K562 (cell line): ENCODE measurements around the gene TGFBR1. TPM values are rescaled to one million over a fixed set of nuclear protein-coding genes. Genes with fewer than 3 reads are reported as not detected.

Experiments
- ATAC-seq: fragments of 200-7000 bp; cut with Tn5 transposase; 3 replicates; pipeline ENCODE4 v1.9.1; 2020; ENCODE audit warnings: moderate library complexity
- BruUV-seq: library from RNA; stranded (reverse); fragments of 400-500 nt; replicated peaks from 2 replicates; lab custom pipeline; 2021; lab: Mats Ljungman, UMichigan
- CTCF ChIA-PET: fragments of 300-600 bp; formaldehyde crosslinking; extraction: SDS; loops from one replicate; lab custom pipeline; 2021; ENCODE audit warnings: low intra/inter-chr PET ratio; lab: Yijun Ruan, JAX
- POLR2A ChIA-PET: fragments of 300-600, 350-650 bp; sonication (Branson Sonifier 250); formaldehyde crosslinking; extraction: SDS; loops from one replicate; lab custom pipeline; 2021; ENCODE audit warnings: antibody characterized with exemption, inconsistent platforms; lab: Yijun Ruan, JAX
- DNase-seq, 4 experiments: peaks; one replicate each; pipeline versions ENCODE4 v3.0.0 to v3.0.0-alpha.2; 2011 to 2018; ENCODE audit warnings: low spot score in 3 of 4, mixed read lengths in 3 of 4; ENCODE audit errors: extremely low read depth in 1 of 4
- FAIRE-seq: peaks from 2 replicates; lab custom pipeline; 2011; peaks lifted over from hg19 to GRCh38; lab: Jason Lieb, UNC
- H2AFZ ChIP-seq: 2 replicates; pipeline ENCODE4 v1.6.0; 2011; ENCODE audit warnings: low read depth, low read length, control low read depth, inconsistent platforms
- H3K27ac ChIP-seq: fragments of 200-600 bp; 3 replicates; pipeline ENCODE4 v1.8.0; 2011; ENCODE audit warnings: low read depth, mild to moderate bottlenecking, control low read depth, inconsistent platforms, low read length, moderate library complexity, mixed read lengths; ENCODE audit errors: extremely low read depth
- H3K27me3 ChIP-seq, 2 experiments: fragments of 300-600 bp in 1 of 2; 2 replicates in 1 of 2; 3 replicates in 1 of 2; pipeline versions ENCODE4 v1.6.0 to v1.8.0; 2011; ENCODE audit warnings: inconsistent platforms in 2 of 2, low read length in 2 of 2, mild to moderate bottlenecking in 1 of 2, mixed read lengths in 1 of 2, moderate library complexity in 1 of 2; ENCODE audit not compliant: control insufficient read depth in 2 of 2, insufficient read depth in 2 of 2
- H3K36me3 ChIP-seq: fragments of 300-600 bp; 3 replicates; pipeline ENCODE4 v1.8.0; 2011; ENCODE audit warnings: mild to moderate bottlenecking, low read length, inconsistent platforms; ENCODE audit not compliant: control insufficient read depth, insufficient read depth
- H3K4me1 ChIP-seq, 2 experiments: fragments of 200-600 bp in 1 of 2; replicated peaks in 1 of 2; 2 replicates in 1 of 2; 3 replicates in 1 of 2; pipeline versions ENCODE4 v1.5.1 to v1.8.0; 2011; ENCODE audit warnings: inconsistent platforms in 2 of 2, low read length in 2 of 2, mild to moderate bottlenecking in 1 of 2, mixed read lengths in 1 of 2, moderate library complexity in 1 of 2; ENCODE audit not compliant: control insufficient read depth in 2 of 2, insufficient read depth in 2 of 2
- H3K4me2 ChIP-seq: 2 replicates; pipeline ENCODE4 v1.6.1; 2011; ENCODE audit warnings: low read length, control low read depth, inconsistent platforms, mixed read lengths; ENCODE audit not compliant: insufficient read depth
- H3K4me3 ChIP-seq: fragments of 200-600 bp; sonication (generic), shearing (Covaris generic); 2 replicates; pipeline ENCODE4 v1.5.1; 2016; ENCODE audit warnings: control low read depth, inconsistent platforms
- H3K79me2 ChIP-seq: fragments of 200-600 bp; 3 replicates; pipeline ENCODE4 v1.8.0; 2011; ENCODE audit warnings: low read length, inconsistent platforms; ENCODE audit not compliant: control insufficient read depth, insufficient read depth
- H3K9ac ChIP-seq, 2 experiments: 2 replicates each; pipeline versions ENCODE4 v1.6.0 to v1.6.1; 2011; ENCODE audit warnings: low read depth in 2 of 2, low read length in 2 of 2, control low read depth in 1 of 2, inconsistent platforms in 1 of 2, mild to moderate bottlenecking in 1 of 2, mixed read lengths in 1 of 2; ENCODE audit not compliant: insufficient read depth in 1 of 2
- H3K9me1 ChIP-seq: one replicate; pipeline ENCODE4 v1.6.0; 2011; ENCODE audit warnings: inconsistent platforms, mild to moderate bottlenecking, low read length, moderate library complexity; ENCODE audit not compliant: control insufficient read depth, insufficient read depth
- H3K9me3 ChIP-seq: replicated peaks from 2 replicates; pipeline ENCODE4 v1.5.1; 2011; ENCODE audit warnings: low read depth, low read length, inconsistent platforms; ENCODE audit not compliant: control insufficient read depth, insufficient read depth
- H4K20me1 ChIP-seq: replicated peaks from 2 replicates; pipeline ENCODE4 v1.6.1; 2011; ENCODE audit warnings: low read length, inconsistent platforms, mixed read lengths; ENCODE audit not compliant: control insufficient read depth, insufficient read depth
- ATF2 ChIP-seq: sonication (generic); formaldehyde crosslinking; IDR thresholded peaks from 2 replicates; pipeline ENCODE4 v1.8.1; 2022; ENCODE audit warnings: missing genetic modification reagents
- BRD9 ChIP-seq: fragments of 450-650 bp; IDR thresholded peaks from 2 replicates; pipeline ENCODE4 v1.6.1; 2018; ENCODE audit warnings: low read depth; ENCODE audit not compliant: partially characterized antibody
- BRF1 ChIP-seq: IDR thresholded peaks from 3 replicates; pipeline ENCODE4 v1.6.1; 2011; ENCODE audit warnings: borderline replicate concordance, mild to moderate bottlenecking; ENCODE audit not compliant: insufficient read length; ENCODE audit errors: extremely low read depth
- C11orf30 ChIP-seq: fragments of 450-650 bp; IDR thresholded peaks from 2 replicates; pipeline ENCODE4 v1.6.1; 2016; ENCODE audit warnings: low read depth, mild to moderate bottlenecking
- CBX3 ChIP-seq, 2 experiments: IDR thresholded peaks; 1 replicate in 1 of 2; 2 replicates in 1 of 2; pipeline ENCODE4 v1.6.1; 2012; ENCODE audit warnings: inconsistent platforms in 2 of 2, low read length in 2 of 2, borderline replicate concordance in 1 of 2, control low read depth in 1 of 2
- MYC ChIP-seq, 2 experiments: fragments of 250-450 bp in 1 of 2; sonication (Bioruptor Pico) in 1 of 2; IDR thresholded peaks; 2 replicates each; pipeline versions ENCODE4 v1.5.1 to v1.6.1; 2012 to 2021; ENCODE audit warnings: low read depth in 2 of 2, borderline replicate concordance in 1 of 2, improper control_type of control experiment in 1 of 2, low read length in 1 of 2, mild to moderate bottlenecking in 1 of 2, moderate library complexity in 1 of 2
- NFIX ChIP-seq: fragments of 250-450 bp; sonication (Bioruptor Pico); IDR thresholded peaks from 2 replicates; pipeline ENCODE4 v1.4.0; 2020; ENCODE audit warnings: low read depth, mild to moderate bottlenecking, moderate library complexity
- POLR2A ChIP-seq: fragments of 450-650 bp; conservative IDR thresholded peaks from 2 replicates; pipeline ENCODE4 v1.6.1; 2016
- PREB ChIP-seq: sonication (generic); formaldehyde crosslinking; IDR thresholded peaks from 2 replicates; pipeline ENCODE4 v1.8.1; 2023; ENCODE audit warnings: mild to moderate bottlenecking, missing genetic modification reagents
- PRPF4 ChIP-seq: fragments of 200-400 bp; formaldehyde crosslinking; IDR thresholded peaks from one replicate; pipeline ENCODE4 v1.6.1; 2017; ENCODE audit warnings: low read length, low read depth, mild to moderate bottlenecking; ENCODE audit not compliant: insufficient read depth, poor library complexity, severe bottlenecking
- RNF2 ChIP-seq: sonication (generic); IDR thresholded peaks from 2 replicates; pipeline ENCODE4 v1.6.1; 2016
- STAT5A ChIP-seq: IDR thresholded peaks from 2 replicates; pipeline ENCODE4 v1.6.1; 2012; ENCODE audit warnings: low read length, inconsistent platforms, borderline replicate concordance
- ZC3H11A ChIP-seq: IDR thresholded peaks from 2 replicates; pipeline ENCODE4 v1.6.1; 2012; ENCODE audit warnings: low read depth, low read length, improper control_type of control experiment
- ZFP30 ChIP-seq: fragments of 250-450 bp; sonication (Bioruptor Pico); IDR thresholded peaks from 2 replicates; pipeline ENCODE4 v1.8.0; 2022; ENCODE audit warnings: moderate library complexity, mild to moderate bottlenecking, inconsistent platforms, borderline replicate concordance
- ZFP91 ChIP-seq: sonication (generic); formaldehyde crosslinking; IDR thresholded peaks from 2 replicates; pipeline ENCODE4 v1.8.0; 2022; ENCODE audit warnings: mild to moderate bottlenecking, missing genetic modification reagents
- ZNF263 ChIP-seq: sonication (generic); formaldehyde crosslinking; IDR thresholded peaks from 2 replicates; pipeline ENCODE4 v1.8.0; 2022; ENCODE audit warnings: mild to moderate bottlenecking, missing genetic modification reagents, borderline replicate concordance
- WGBS: fragments of 100-300 bp; shearing (Covaris generic); methylation state at CpG from one replicate; pipeline ENCODE4 v1.1.6; 2016; ENCODE audit warnings: low coverage, mixed read lengths; ENCODE audit not compliant: insufficient coverage; ENCODE audit errors: missing lambda C conversion rate; 5-methylcytosine and 5-hydroxymethylcytosine counted together
- in situ Hi-C: fragments of 300-500 bp; cut with MboI; formaldehyde crosslinking; loops from 4 replicates; pipeline ENCODE4 v1.15.0; 2018; ENCODE audit warnings: inconsistent platforms, mixed read lengths
- intact Hi-C: fragments of 100-400 bp; cut with micrococcal nuclease; formaldehyde crosslinking; loops from 2 replicates; pipeline ENCODE4 v1.14.2; 2022
- polyA plus RNA-seq, 8 experiments: library from polyadenylated mRNA; depleted of rRNA in 4 of 8; stranded (reverse) in 5 of 8; unstranded in 3 of 8; fragments of >200 nt; fragmentation: Nextera tagmentation in 2 of 8; fragmentation: Illumina TruSeq in 1 of 8; extraction: Ambion mirVana in 2 of 8; extraction: Trizol in 1 of 8; gene quantifications; 2 replicates each; pipeline versions ENCODE4 v1.2.1 to v1.2.3, GENCODE V29; 2011 to 2014; ENCODE audit warnings: inconsistent platforms in 1 of 8, missing spikeins in 1 of 8
- total RNA-seq, 7 experiments: library from RNA; depleted of rRNA in 6 of 7; stranded (reverse); fragments of >200 nt in 6 of 7; fragmentation: Illumina TruSeq in 2 of 7; extraction: Trizol in 2 of 7; gene quantifications; 2 replicates each; pipeline versions ENCODE4 v1.2.1 to v1.2.3, GENCODE V29; 2011 to 2021; ENCODE audit warnings: low replicate concordance in 1 of 7

Gene TGFBR1
- total and polyA plus RNA-seq, 9 of the 15 experiments (the other 6 are each of a cell fraction or from before 2014, with no cell fraction given), result 15.5 to 62.4 (median 42.7) TPM

GRCh38 chr9:99057665-99058625 lies 47.0 kb upstream of the TGFBR1 start:
- H3K36me3 ChIP-seq, result no peaks in the 10 kb centered on the region
- peak overlapping the region; percentile 83 for H3K27ac ChIP-seq
- ATAC-seq, result peak; percentile 89
- BruUV-seq, result no TSS peak
- intact Hi-C loops (loop anchor here (1.0 to 5.0 kb wide), 3 partner anchors 17 to 49 kb away; partner anchors contain the start of gene TGFBR1), in situ Hi-C loops (no loop called here)
- peaks cover 13 to 50% of the 10 kb centered on the region in 2 experiments for H3K4me1 ChIP-seq
- WGBS, result 7% methylated on average over 7 of the region's 7 CpGs
- peak overlapping the region; percentile 70 for H3K4me2 ChIP-seq
- no peaks in the 10 kb centered on the region for H3K9me1 ChIP-seq
- H3K79me2 ChIP-seq, result no peaks in the 10 kb centered on the region
- FAIRE-seq, result peak; percentile 94
- DNase-seq, result peak; percentile 61 to 94 (median 78)
- no peaks in the 10 kb centered on the region for H3K9me3 ChIP-seq
- no peaks in the 10 kb centered on the region for H3K27me3 ChIP-seq
- 0 out of 2 replicates have a peak overlapping the region, but pooled peaks have one; percentile 4 for H3K4me3 ChIP-seq
- H4K20me1 ChIP-seq, result no peaks in the 10 kb centered on the region
- H2AFZ ChIP-seq, result peak overlapping the region; percentile 86
- ChIA-PET POLR2A (interaction anchor here (0.6 to 2.4 kb wide), 7 partner anchors 9 to 909 kb away, joined by 3 to 17 read pairs (median 3); no protein-coding TSS in a partner anchor), CTCF (no interaction called here)
- peak overlapping the region; percentile 33 to 60; a peak in 3 of 4 replicates for H3K9ac ChIP-seq
- TF ChIP-seq C11orf30 (no peak), BRF1 (no peak), CBX3 (IDR thresholded peaks at IDR 0.05; ENCODE audit: borderline replicate concordance in 1 of 2, low read length in 2 of 2) (0 out of 3 replicates have a peak, but pooled peaks of 1 of the 2 experiments have one; percentile 74), NFIX (CRISPR knock-in tag) (no peak), POLR2A (no peak), ZC3H11A (no peak), ATF2 (no peak), ZNF263 (CRISPR knock-in tag) (0 out of 2 replicates have a peak, but pooled peaks have one; percentile 18), RNF2 (peak; percentile 98), PREB (CRISPR knock-in tag) (no peak), STAT5A (peak; percentile 78), MYC (IDR thresholded peaks at IDR 0.05; ENCODE audit: low read depth, low read length) (no peak), MYC (CRISPR knock-in tag; IDR thresholded peaks at IDR 0.05; ENCODE audit: borderline replicate concordance, low read depth) (no peak), BRD9 (no peak), ZFP91 (no peak), PRPF4 (no peak), ZFP30 (CRISPR knock-in tag) (no peak)
